Measurements from ENCODE around the gene KCNJ16.

Gene KCNJ16

GRCh38 chr17:70183508-70183907 is 108.5 kb downstream of the KCNJ16 start:
- TF ChIP-seq CTCF (conservative IDR thresholded peaks at IDR 0.05): no peak
- no peak overlapping the region for H3K27ac ChIP-seq

GRCh38 chr17:70184207-70184606 is 109.2 kb downstream of the KCNJ16 start:
- no peak overlapping the region for H3K27ac ChIP-seq

GRCh38 chr17:70184770-70185169 is 109.7 kb downstream of the KCNJ16 start:
- no peak for TF ChIP-seq CTCF (conservative IDR thresholded peaks at IDR 0.05)
- H3K27ac ChIP-seq: no peak overlapping the region

More at GRCh38 chr17:70184207-70184606, 109.2 kb downstream of the KCNJ16 start:
- TF ChIP-seq CTCF (conservative IDR thresholded peaks at IDR 0.05): no peak

Data from VCaP (cell line).